Measurements from ENCODE around the gene INSIG1.

DNA sequence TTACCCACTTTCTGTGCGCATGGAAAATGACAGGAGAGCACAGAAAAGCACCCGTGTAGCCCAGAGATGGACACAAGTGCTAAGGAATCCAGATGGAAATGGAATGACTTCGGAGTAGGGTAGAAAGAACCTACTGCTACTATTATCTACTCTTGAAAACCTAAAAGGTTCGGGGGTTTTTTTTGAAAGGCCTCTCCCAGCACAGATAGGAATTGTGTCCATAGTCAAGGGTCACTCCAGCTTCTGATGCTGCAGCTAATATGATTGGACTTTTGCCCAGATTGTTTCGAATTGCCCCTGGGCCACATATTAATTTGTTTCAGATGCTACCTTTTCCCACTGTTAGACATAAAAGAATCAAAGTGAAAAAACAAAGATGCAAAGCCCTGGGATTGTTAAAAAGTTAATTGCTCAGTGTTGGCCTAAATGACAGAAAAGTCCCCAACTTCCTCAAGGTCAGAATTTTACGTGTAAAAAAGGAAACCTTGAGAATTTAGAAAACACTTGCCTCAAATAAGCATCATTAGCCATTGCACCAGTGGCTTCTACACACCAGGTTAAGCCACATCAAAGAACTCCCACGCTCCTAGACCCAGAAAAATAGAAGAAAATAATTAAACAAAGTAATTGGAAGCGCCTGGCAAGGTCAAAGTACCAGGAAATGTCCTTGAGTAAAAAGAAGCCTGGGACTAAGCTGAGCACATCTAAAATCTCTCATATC lies 40.8 kb upstream of the INSIG1 start:
- TF ChIP-seq, protein P1, sequence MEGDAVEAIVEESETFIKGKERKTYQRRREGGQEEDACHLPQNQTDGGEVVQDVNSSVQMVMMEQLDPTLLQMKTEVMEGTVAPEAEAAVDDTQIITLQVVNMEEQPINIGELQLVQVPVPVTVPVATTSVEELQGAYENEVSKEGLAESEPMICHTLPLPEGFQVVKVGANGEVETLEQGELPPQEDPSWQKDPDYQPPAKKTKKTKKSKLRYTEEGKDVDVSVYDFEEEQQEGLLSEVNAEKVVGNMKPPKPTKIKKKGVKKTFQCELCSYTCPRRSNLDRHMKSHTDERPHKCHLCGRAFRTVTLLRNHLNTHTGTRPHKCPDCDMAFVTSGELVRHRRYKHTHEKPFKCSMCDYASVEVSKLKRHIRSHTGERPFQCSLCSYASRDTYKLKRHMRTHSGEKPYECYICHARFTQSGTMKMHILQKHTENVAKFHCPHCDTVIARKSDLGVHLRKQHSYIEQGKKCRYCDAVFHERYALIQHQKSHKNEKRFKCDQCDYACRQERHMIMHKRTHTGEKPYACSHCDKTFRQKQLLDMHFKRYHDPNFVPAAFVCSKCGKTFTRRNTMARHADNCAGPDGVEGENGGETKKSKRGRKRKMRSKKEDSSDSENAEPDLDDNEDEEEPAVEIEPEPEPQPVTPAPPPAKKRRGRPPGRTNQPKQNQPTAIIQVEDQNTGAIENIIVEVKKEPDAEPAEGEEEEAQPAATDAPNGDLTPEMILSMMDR (IDR thresholded peaks at IDR 0.05) = no peak
- TF ChIP-seq POLR2A (IDR thresholded peaks at IDR 0.05) = no peak
